Mesothelial cell of epicardium (in vitro differentiated cells): ENCODE data around the gene ASIC4. TPM values are rescaled to one million over a fixed set of nuclear protein-coding genes. Genes with fewer than 3 reads are reported as not detected.

ENCODE experiments used
- DNase-seq, 2 experiments: peaks; one replicate each; pipeline ENCODE4 v3.0.0; 2021; ENCODE audit warnings: low spot score in 2 of 2; ENCODE audit not compliant: unreplicated experiment in 2 of 2
- H3K27ac Mint-ChIP-seq: 2 replicates; pipeline ENCODE4 v1.8.0; 2021; ENCODE audit warnings: mixed read lengths
- H3K27me3 Mint-ChIP-seq: 2 replicates; pipeline ENCODE4 v1.8.0; 2021; ENCODE audit warnings: low read depth, mixed read lengths
- H3K36me3 Mint-ChIP-seq: 2 replicates; pipeline ENCODE4 v1.8.0; 2021; ENCODE audit warnings: mixed read lengths
- H3K4me1 Mint-ChIP-seq: 2 replicates; pipeline ENCODE4 v1.8.0; 2021; ENCODE audit warnings: mixed read lengths
- H3K4me3 Mint-ChIP-seq: 2 replicates; pipeline ENCODE4 v1.8.0; 2021; ENCODE audit warnings: mild to moderate bottlenecking, moderate library complexity, mixed read lengths
- H3K9me3 Mint-ChIP-seq: 2 replicates; pipeline ENCODE4 v1.8.0; 2021; ENCODE audit warnings: mixed read lengths
- CTCF ChIP-seq: fragments of 200-600 bp; sonication (generic); IDR thresholded peaks from one replicate; pipeline ENCODE4 v1.5.0; 2021; ENCODE audit warnings: antibody characterized with exemption; ENCODE audit not compliant: unreplicated experiment
- total RNA-seq: library from RNA; stranded (reverse); gene quantifications from 3 replicates; pipeline ENCODE4 v1.2.1, GENCODE V29; 2021

Gene ASIC4
- total RNA-seq, 1 donor from 2014 or later: 0.98 TPM

GRCh38 chr2:219532378-219532649 is 18.0 kb downstream of the ASIC4 start:
- Mint-ChIP-seq H3K4me1 (peaks cover under 1% of the 10 kb centered on the region), H3K27ac (no peak overlapping the region), H3K27me3 (peaks cover 51% of the 10 kb centered on the region), H3K4me3 (no peak overlapping the region), H3K36me3 (no peaks in the 10 kb centered on the region), H3K9me3 (no peaks in the 10 kb centered on the region)
- DNase-seq: no peak
- no peak for TF ChIP-seq CTCF

- TF ChIP-seq CTCF: no peak
- H3K27ac Mint-ChIP-seq: no peak overlapping the region
- peaks cover 33% of the 10 kb centered on the region for H3K27me3 Mint-ChIP-seq
- no peaks in the 10 kb centered on the region for H3K9me3 Mint-ChIP-seq
- DNase-seq: no peak
- peaks cover 3% of the 10 kb centered on the region for H3K4me1 Mint-ChIP-seq
- H3K4me3 Mint-ChIP-seq: no peak overlapping the region
- peaks cover 5% of the 10 kb centered on the region for H3K36me3 Mint-ChIP-seq
Measured at GRCh38 chr2:219533930-219534661, 19.8 kb downstream of the ASIC4 start.

GRCh38 chr2:219536425-219536824 is 22.1 kb downstream of the ASIC4 start:
- H3K27ac Mint-ChIP-seq: no peak overlapping the region
- H3K9me3 Mint-ChIP-seq: no peaks in the 10 kb centered on the region
- H3K4me1 Mint-ChIP-seq: peaks cover 3% of the 10 kb centered on the region
- no peak overlapping the region for H3K4me3 Mint-ChIP-seq
- peaks cover 11% of the 10 kb centered on the region for H3K27me3 Mint-ChIP-seq
- DNase-seq: no peak
- H3K36me3 Mint-ChIP-seq: peaks cover 8% of the 10 kb centered on the region
- TF ChIP-seq CTCF: no peak

- Mint-ChIP-seq H3K36me3 (peaks cover 8% of the 10 kb centered on the region), H3K9me3 (no peaks in the 10 kb centered on the region), H3K27ac (no peak overlapping the region), H3K4me3 (no peak overlapping the region), H3K4me1 (peaks cover 5% of the 10 kb centered on the region), H3K27me3 (peaks cover 7% of the 10 kb centered on the region)
- no peak for TF ChIP-seq CTCF
- DNase-seq: no peak
Measured at GRCh38 chr2:219536967-219537366, 22.7 kb downstream of the ASIC4 start.

- Mint-ChIP-seq H3K9me3 (no peaks in the 10 kb centered on the region), H3K36me3 (peaks cover 8% of the 10 kb centered on the region), H3K27ac (no peak overlapping the region), H3K4me3 (no peak overlapping the region), H3K27me3 (peaks cover 3% of the 10 kb centered on the region), H3K4me1 (peaks cover 13% of the 10 kb centered on the region)
- no peak for DNase-seq
- no peak for TF ChIP-seq CTCF
Measured at GRCh38 chr2:219537657-219538488, 23.6 kb downstream of the ASIC4 start.
